CD4-positive, CD25-positive, alpha-beta regulatory T cell (primary cell): ENCODE results near the gene FAM107B. TPM values are rescaled to one million over a fixed set of nuclear protein-coding genes. Genes with fewer than 3 reads are reported as not detected.

Experiments
- ATAC-seq, 2 donors: fragments of 150-1000 bp; cut with Tn5 transposase; one replicate each; pipeline ENCODE4 v1.10.0; 2021; ENCODE audit warnings: low read depth in 2 of 2, moderate number of reproducible peaks in 2 of 2, moderate library complexity in 1 of 2
- DNase-seq, 3 donors: peaks; one replicate each; pipeline versions ENCODE4 v3.0.0 to v3.0.0-alpha.2; 2012 to 2022; ENCODE audit warnings: mixed read lengths in 1 of 3
- H3K27ac ChIP-seq: one replicate; pipeline ENCODE4 v1.7.0; 2013; ENCODE audit warnings: mild to moderate bottlenecking, low read length; ENCODE audit not compliant: insufficient read depth, poor library complexity, severe bottlenecking
- H3K27me3 ChIP-seq: one replicate; pipeline ENCODE4 v1.7.0; 2013; ENCODE audit warnings: low read length; ENCODE audit not compliant: control insufficient read depth, insufficient read depth
- H3K36me3 ChIP-seq: one replicate; pipeline ENCODE4 v1.7.0; 2013; ENCODE audit warnings: mild to moderate bottlenecking, low read length, moderate library complexity; ENCODE audit not compliant: control insufficient read depth, insufficient read depth
- H3K4me1 ChIP-seq: 2 replicates; pipeline ENCODE4 v1.7.0; 2013; ENCODE audit warnings: mild to moderate bottlenecking, low read length; ENCODE audit not compliant: insufficient read depth, control insufficient read depth, poor library complexity, severe bottlenecking
- H3K4me3 ChIP-seq: one replicate; pipeline ENCODE4 v1.7.0; 2013; ENCODE audit warnings: low read depth, mild to moderate bottlenecking, low read length, moderate library complexity
- H3K9me3 ChIP-seq, 2 experiments: 1 replicate in 1 of 2; 2 replicates in 1 of 2; pipeline ENCODE4 v1.7.0; 2013; ENCODE audit warnings: low read length in 2 of 2, mild to moderate bottlenecking in 1 of 2, moderate library complexity in 1 of 2; ENCODE audit not compliant: control insufficient read depth in 2 of 2
- H3K27ac Mint-ChIP-seq, 3 donors: one replicate each; pipeline ENCODE4 v1.8.0; 2020 to 2022; ENCODE audit warnings: mild to moderate bottlenecking in 3 of 3, mixed read lengths in 3 of 3, moderate library complexity in 2 of 3
- H3K27me3 Mint-ChIP-seq: one replicate; pipeline ENCODE4 v1.8.0; 2022; ENCODE audit warnings: mild to moderate bottlenecking, mixed read lengths
- H3K36me3 Mint-ChIP-seq: one replicate; pipeline ENCODE4 v1.8.0; 2020; ENCODE audit warnings: mixed read lengths
- H3K4me1 Mint-ChIP-seq, 4 donors: one replicate each; pipeline ENCODE4 v1.8.0; 2020 to 2022; ENCODE audit warnings: mixed read lengths in 4 of 4, mild to moderate bottlenecking in 1 of 4
- H3K4me3 Mint-ChIP-seq, 4 donors: one replicate each; pipeline ENCODE4 v1.8.0; 2020 to 2022; ENCODE audit warnings: mild to moderate bottlenecking in 4 of 4, mixed read lengths in 4 of 4, moderate library complexity in 3 of 4
- H3K9me3 Mint-ChIP-seq, 7 donors: one replicate each; pipeline ENCODE4 v1.8.0; 2020 to 2022; ENCODE audit warnings: mixed read lengths in 7 of 7, mild to moderate bottlenecking in 3 of 7, moderate library complexity in 2 of 7
- polyA plus RNA-seq, 4 donors: library from polyadenylated mRNA; unstranded; fragments of 300-500 nt; fragmentation: Illumina TruSeq; gene quantifications; one replicate each; pipeline ENCODE4 v1.2.3, GENCODE V29; 2021
- total RNA-seq: library from RNA; stranded (reverse); gene quantifications from one replicate; pipeline ENCODE4 v1.2.3, GENCODE V29; 2022

The FAM107B gene
- total and polyA plus RNA-seq, 5 donors from 2014 or later = 202 to 327 (median 296) TPM

DNA sequence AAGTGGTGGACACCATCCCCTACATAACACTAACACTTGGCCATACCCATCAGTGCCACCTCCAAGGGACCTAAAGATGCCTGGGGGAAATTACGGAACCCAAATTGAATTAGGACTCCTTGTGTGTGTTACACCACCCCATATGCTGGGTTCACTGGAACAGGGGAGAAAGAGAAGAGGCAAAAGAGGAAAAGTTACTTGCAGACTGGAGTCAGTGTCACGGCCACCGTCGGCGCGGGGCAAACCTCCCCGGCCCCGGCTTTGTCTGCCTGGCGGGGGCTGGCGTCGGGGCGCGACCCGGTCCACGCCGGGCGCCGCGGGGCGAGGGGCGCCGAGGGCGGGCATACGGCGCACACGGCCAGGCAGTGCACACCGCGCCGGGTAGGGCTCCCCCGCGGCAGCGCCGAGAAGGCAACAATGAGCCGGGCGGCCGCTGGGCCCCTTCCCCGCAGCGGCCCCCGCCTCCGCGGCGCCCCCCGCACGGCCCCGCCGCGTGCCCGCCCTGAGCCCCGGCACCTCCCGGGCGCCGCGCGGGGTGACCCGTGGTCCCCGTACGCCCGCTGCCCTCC, 171.1 kb downstream of the FAM107B start:
- H3K9me3 ChIP-seq = no peaks in the 10 kb centered on the region
- H3K4me1 Mint-ChIP-seq = peaks cover 14 to 69% (median 48%) of the 10 kb centered on the region in 4 donors
- peaks cover 28% of the 10 kb centered on the region for H3K36me3 Mint-ChIP-seq
- ATAC-seq (peak; percentile 7 to 9), DNase-seq (no peak)
- H3K27me3 ChIP-seq = no peaks in the 10 kb centered on the region
- H3K27me3 Mint-ChIP-seq = no peaks in the 10 kb centered on the region
- H3K9me3 Mint-ChIP-seq = no peaks in the 10 kb centered on the region
- peaks cover 29% of the 10 kb centered on the region for H3K36me3 ChIP-seq
- peak overlapping the region; percentile 99 for H3K4me3 ChIP-seq
- peaks cover 63% of the 10 kb centered on the region for H3K4me1 ChIP-seq
- peak overlapping the region; percentile 91 to 99 (median 98) for H3K4me3 Mint-ChIP-seq
- H3K27ac Mint-ChIP-seq = peak overlapping the region; percentile 94 to 98 (median 97)
- peak overlapping the region; percentile 73 for H3K27ac ChIP-seq

DNA sequence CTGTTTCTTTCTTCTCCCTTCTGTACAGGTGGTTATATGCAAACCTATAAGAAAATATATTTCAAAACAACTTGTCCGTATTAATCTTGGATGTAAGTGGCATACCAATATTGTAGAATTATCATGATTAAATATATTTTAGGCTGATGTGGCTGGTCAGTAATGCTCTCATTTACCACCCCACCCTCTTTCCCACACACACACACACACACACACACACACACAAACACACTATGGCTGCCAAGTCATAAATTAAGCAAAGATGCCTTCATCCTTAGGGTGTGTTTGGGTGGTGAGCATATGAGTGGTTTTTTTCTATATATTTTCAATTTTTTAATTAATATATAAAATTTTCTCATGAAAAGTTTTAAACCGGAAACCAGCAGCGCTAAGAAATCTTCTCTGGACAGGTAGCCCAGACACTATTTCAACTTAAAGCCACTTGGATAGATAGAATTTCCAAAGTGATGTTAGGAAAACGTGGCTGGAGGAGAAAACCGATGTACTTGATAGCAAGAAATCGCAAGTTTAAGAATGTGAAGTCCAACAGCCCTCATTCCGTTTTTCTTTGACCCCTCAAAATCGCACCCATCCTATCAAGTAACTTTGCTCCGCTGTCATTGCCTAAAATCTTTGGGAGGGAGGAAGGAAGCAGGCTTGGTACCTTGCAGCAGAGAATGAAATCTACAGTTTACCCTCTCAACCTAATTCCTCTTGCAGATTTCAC, 171.7 kb downstream of the FAM107B start:
- Mint-ChIP-seq H3K27me3 (no peaks in the 10 kb centered on the region), H3K27ac (peak overlapping the region; percentile 94 to 98 (median 97)), H3K9me3 (no peaks in the 10 kb centered on the region), H3K36me3 (peaks cover 34% of the 10 kb centered on the region), H3K4me3 (peak overlapping the region; percentile 91 to 99 (median 98)), H3K4me1 (peaks cover 14 to 71% (median 53%) of the 10 kb centered on the region in 4 donors)
- H3K4me1 ChIP-seq = peaks cover 69% of the 10 kb centered on the region
- H3K27me3 ChIP-seq = no peaks in the 10 kb centered on the region
- no peak for ATAC-seq
- H3K4me3 ChIP-seq = peak overlapping the region; percentile 99
- H3K27ac ChIP-seq = peak overlapping the region; percentile 73
- peak in 1 of 3 donors; percentile 39 for DNase-seq
- peaks cover 36% of the 10 kb centered on the region for H3K36me3 ChIP-seq
- no peaks in the 10 kb centered on the region for H3K9me3 ChIP-seq

DNA sequence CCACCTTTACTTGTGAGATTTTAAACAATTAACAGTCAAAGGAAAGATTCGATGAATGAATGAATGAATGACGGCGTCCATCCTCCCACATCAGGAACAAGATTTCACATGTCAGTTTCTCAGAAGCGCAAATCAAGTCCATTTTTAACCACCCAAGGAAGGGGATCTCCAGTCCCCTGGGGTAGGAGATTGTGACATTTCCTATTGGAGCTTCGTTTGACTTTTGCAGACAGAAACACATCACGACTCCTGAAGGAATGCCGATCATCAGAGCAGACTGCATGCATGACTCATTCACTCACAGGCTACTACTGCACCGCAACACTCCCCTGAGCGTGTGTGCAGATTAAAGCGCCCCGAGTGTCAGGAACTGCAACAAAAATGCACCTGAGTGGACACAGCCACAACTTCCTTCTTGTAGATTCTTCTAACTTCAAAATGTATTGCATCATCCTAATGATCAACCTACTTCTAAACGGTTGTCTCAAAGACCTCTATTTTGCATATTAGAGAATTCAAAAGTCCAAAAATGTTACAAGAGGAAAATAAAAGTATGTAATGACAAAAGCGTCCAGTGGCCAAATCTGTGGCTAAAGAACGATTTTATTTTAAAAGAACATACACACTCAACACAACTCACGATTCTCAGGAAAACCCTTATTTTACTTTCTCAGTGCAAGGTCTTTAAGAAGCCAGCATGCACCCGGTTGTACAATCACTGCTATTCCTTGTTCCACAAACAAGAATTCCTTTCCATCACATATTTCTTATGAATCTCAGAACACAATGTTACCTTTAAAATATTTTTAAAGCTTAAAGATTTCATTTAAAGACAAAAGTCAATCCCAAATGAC, 172.6 kb downstream of the FAM107B start:
- Mint-ChIP-seq H3K27me3 (no peaks in the 10 kb centered on the region), H3K9me3 (no peaks in the 10 kb centered on the region), H3K36me3 (peaks cover 40% of the 10 kb centered on the region), H3K27ac (peak overlapping the region; percentile 56 to 97 (median 65)), H3K4me3 (peak overlapping the region; percentile 91 to 99 (median 98)), H3K4me1 (peaks cover 19 to 80% (median 60%) of the 10 kb centered on the region in 4 donors)
- Histone ChIP-seq H3K9me3 (no peaks in the 10 kb centered on the region), H3K27ac (peak overlapping the region; percentile 73), H3K4me1 (peaks cover 74% of the 10 kb centered on the region), H3K36me3 (peaks cover 42% of the 10 kb centered on the region), H3K4me3 (peak overlapping the region; percentile 99), H3K27me3 (no peaks in the 10 kb centered on the region)
- DNase-seq (peak; percentile 50 to 79 (median 55)), ATAC-seq (peak; percentile 30 to 37)

DNA sequence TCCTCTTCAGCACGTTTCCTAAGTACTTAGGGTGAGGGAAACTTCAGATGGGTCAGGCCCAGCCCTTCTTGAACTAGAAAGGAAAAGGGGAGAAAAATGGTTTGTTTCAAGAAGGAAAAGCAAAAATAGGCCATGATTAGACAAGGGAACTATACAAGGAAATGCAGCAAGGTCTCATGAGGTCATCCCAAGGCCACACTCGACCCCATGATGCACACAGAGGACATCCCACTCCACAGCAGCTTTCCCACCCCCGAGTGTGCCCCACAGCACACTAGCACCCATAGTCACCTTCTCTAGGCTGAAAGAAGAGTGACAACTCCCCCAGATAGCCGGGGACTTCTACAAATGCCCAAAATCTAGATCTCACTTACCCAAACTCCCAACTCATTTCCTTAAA, 173.4 kb downstream of the FAM107B start:
- no peak for ATAC-seq
- Histone ChIP-seq H3K4me3 (peak overlapping the region; percentile 99), H3K27me3 (no peaks in the 10 kb centered on the region), H3K4me1 (peaks cover 75% of the 10 kb centered on the region), H3K9me3 (no peaks in the 10 kb centered on the region), H3K27ac (peak overlapping the region; percentile 73), H3K36me3 (peaks cover 49% of the 10 kb centered on the region)
- H3K9me3 Mint-ChIP-seq = no peaks in the 10 kb centered on the region
- peaks cover 20 to 88% (median 68%) of the 10 kb centered on the region in 4 donors for H3K4me1 Mint-ChIP-seq
- H3K27me3 Mint-ChIP-seq = no peaks in the 10 kb centered on the region
- no peak for DNase-seq
- peak overlapping the region; percentile 91 to 99 (median 98) for H3K4me3 Mint-ChIP-seq
- H3K27ac Mint-ChIP-seq = peak overlapping the region; percentile 56 to 97 (median 59)
- H3K36me3 Mint-ChIP-seq = peaks cover 48% of the 10 kb centered on the region

DNA sequence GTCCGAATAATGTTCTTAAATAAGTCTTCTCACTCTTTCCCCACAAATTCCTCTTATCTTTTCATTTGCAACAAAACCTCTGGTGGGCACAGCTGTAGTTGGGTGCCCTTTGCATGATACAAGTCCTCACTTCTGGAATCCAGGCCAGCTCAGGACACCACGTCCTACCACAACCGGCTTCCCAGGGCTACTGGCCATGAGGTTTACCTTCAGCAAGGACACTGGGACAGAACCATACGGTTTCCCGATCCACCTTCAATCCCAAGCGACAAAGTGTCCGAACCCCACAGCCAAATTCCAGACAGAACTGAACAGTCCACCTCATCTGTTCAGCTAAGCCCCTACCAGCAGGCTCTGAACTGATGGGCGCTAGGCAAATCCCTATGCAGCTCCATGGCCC, 174.6 kb downstream of the FAM107B start:
- H3K9me3 ChIP-seq = no peaks in the 10 kb centered on the region
- Mint-ChIP-seq H3K27me3 (no peaks in the 10 kb centered on the region), H3K4me3 (peak overlapping the region; percentile 28 to 79 (median 67)), H3K36me3 (peaks cover 58% of the 10 kb centered on the region), H3K27ac (peak overlapping the region in 2 of 3 donors; percentile 0 to 97), H3K4me1 (peaks cover 26 to 88% (median 67%) of the 10 kb centered on the region in 4 donors), H3K9me3 (no peaks in the 10 kb centered on the region)
- DNase-seq (no peak), ATAC-seq (no peak)
- peaks cover 74% of the 10 kb centered on the region for H3K4me1 ChIP-seq
- peaks cover 58% of the 10 kb centered on the region for H3K36me3 ChIP-seq
- no peaks in the 10 kb centered on the region for H3K27me3 ChIP-seq
- H3K4me3 ChIP-seq = no peak overlapping the region
- peak overlapping the region; percentile 44 for H3K27ac ChIP-seq

DNA sequence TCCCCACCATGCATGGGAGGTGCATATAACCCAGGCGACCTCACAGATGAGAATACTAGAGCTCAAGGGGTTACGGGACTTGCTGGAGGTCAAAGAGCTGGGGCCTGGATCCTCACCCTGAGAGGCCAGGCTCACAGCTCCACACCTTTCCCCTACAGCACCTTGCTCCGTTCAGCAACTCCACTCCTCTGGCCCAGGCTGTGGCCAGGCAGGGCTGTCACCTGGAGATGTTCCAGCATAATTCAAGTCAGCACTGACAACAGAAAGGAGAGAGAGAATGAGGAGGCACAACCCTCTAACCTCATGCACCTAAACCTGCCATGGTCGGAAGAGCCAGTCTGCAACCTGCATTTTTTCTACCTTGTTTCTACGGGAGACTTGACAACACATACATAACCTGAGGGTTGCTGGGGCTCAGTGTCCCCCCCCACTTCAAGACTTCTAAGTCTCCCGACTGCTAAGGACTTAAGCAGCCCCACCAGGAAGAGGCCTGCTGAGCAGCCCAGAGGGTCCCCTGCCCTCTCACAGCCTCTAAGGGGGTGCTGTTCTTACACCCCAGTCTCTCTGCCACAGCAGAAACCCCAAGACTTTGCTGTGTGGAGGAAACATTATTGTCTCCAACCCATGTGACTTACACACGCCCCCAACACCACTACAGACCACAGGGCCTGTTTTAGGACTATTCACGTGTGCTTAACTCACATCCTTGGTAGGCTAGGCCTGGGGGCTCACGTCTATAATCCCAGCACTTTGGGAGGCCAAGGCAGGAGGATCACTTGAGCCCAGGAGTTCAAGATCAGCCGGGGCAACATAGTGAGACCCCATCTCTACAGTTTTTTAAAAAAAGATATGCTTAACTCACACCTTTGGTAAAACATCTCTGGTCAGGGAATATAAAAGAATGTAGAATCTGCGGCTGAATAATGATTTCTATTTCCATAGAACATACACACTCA, 175.6 kb downstream of the FAM107B start:
- peaks cover 28 to 91% (median 71%) of the 10 kb centered on the region in 4 donors for H3K4me1 Mint-ChIP-seq
- H3K4me3 ChIP-seq = no peak overlapping the region
- H3K9me3 ChIP-seq = no peaks in the 10 kb centered on the region
- H3K27ac ChIP-seq = peak overlapping the region; percentile 44
- ATAC-seq (no peak), DNase-seq (no peak)
- H3K27me3 ChIP-seq = no peaks in the 10 kb centered on the region
- H3K27me3 Mint-ChIP-seq = no peaks in the 10 kb centered on the region
- peak overlapping the region; percentile 74 to 97 (median 91) for H3K27ac Mint-ChIP-seq
- peak overlapping the region; percentile 60 to 79 (median 70) for H3K4me3 Mint-ChIP-seq
- H3K9me3 Mint-ChIP-seq = no peaks in the 10 kb centered on the region
- H3K36me3 Mint-ChIP-seq = peaks cover 66% of the 10 kb centered on the region
- peaks cover 66% of the 10 kb centered on the region for H3K36me3 ChIP-seq
- peaks cover 76% of the 10 kb centered on the region for H3K4me1 ChIP-seq
